ENCODE measurements around the gene GNAZ. TPM values are rescaled to one million over a fixed set of nuclear protein-coding genes. Genes with fewer than 3 reads are reported as not detected.
"Not testable (repeated sequence)": the region's sequence is repeated elsewhere in the genome, so short reads cannot be mapped to it uniquely, and the experiment has no call there.

The GNAZ gene
- total RNA-seq, 4 donors from 2014 or later: 0.64 to 9.9 (median 2.6) TPM

GRCh38 chr22:23130697-23131096 lies 60.4 kb downstream of the GNAZ start:
- no peaks in the 10 kb centered on the region for H3K9me3 ChIP-seq
- TF ChIP-seq POLR2A (IDR thresholded peaks at IDR 0.05) (no peak), CTCF (IDR thresholded peaks at IDR 0.05) (no peak)
- no peaks in the 10 kb centered on the region for H3K36me3 ChIP-seq
- WGBS, 2 donors: 60 to 67% methylated on average over 2 of the region's 3 CpGs
- H3K4me1 ChIP-seq: peaks cover 0 to 7% (median 0%) of the 10 kb centered on the region in 3 donors
- no peak for DNase-seq
- H3K4me3 ChIP-seq: no peak overlapping the region
- no peaks in the 10 kb centered on the region for H3K27me3 ChIP-seq
- H3K27ac ChIP-seq: no peak overlapping the region
- intact Hi-C loops (cut with DNase I): no loop called here

GRCh38 chr22:23131931-23132330 lies 61.6 kb downstream of the GNAZ start:
- TF ChIP-seq CTCF (IDR thresholded peaks at IDR 0.05): no peak
- no peak for TF ChIP-seq POLR2A (IDR thresholded peaks at IDR 0.05)
- DNase-seq: no peak
- intact Hi-C loops (cut with DNase I): no loop called here
- no peaks in the 10 kb centered on the region for H3K36me3 ChIP-seq
- 73 to 81% methylated on average over 4 to 5 of the region's 6 CpGs for WGBS, 2 donors
- no peaks in the 10 kb centered on the region for H3K9me3 ChIP-seq
- H3K27me3 ChIP-seq: no peaks in the 10 kb centered on the region
- H3K27ac ChIP-seq: no peak overlapping the region
- H3K4me3 ChIP-seq: no peak overlapping the region
- peaks cover 0 to 17% (median 4%) of the 10 kb centered on the region in 3 donors for H3K4me1 ChIP-seq

GRCh38 chr22:23132376-23133091 lies 62.2 kb downstream of the GNAZ start:
- TF ChIP-seq POLR2A (IDR thresholded peaks at IDR 0.05): no peak
- TF ChIP-seq CTCF (IDR thresholded peaks at IDR 0.05): no peak
- DNase-seq: no peak
- 85% methylated on average over 6 to 10 of the region's 10 CpGs for WGBS, 2 donors
- H3K4me3 ChIP-seq: no peak overlapping the region
- H3K36me3 ChIP-seq: no peaks in the 10 kb centered on the region
- H3K4me1 ChIP-seq: peaks cover 2 to 23% (median 10%) of the 10 kb centered on the region in 3 donors
- H3K9me3 ChIP-seq: no peaks in the 10 kb centered on the region
- intact Hi-C loops (cut with DNase I): no loop called here
- H3K27ac ChIP-seq: no peak overlapping the region
- H3K27me3 ChIP-seq: no peaks in the 10 kb centered on the region

GRCh38 chr22:23133922-23134321 lies 63.6 kb downstream of the GNAZ start:
- no peak overlapping the region for H3K27ac ChIP-seq
- H3K27me3 ChIP-seq: no peaks in the 10 kb centered on the region
- no peak overlapping the region for H3K4me3 ChIP-seq
- H3K36me3 ChIP-seq: no peaks in the 10 kb centered on the region
- H3K9me3 ChIP-seq: no peaks in the 10 kb centered on the region
- H3K4me1 ChIP-seq: peaks cover 8 to 30% (median 20%) of the 10 kb centered on the region in 3 donors
- WGBS, 2 donors: 67 to 89% methylated on average over 1 to 9 of the region's 10 CpGs
- no peak for DNase-seq
- intact Hi-C loops (cut with DNase I): no loop called here
- TF ChIP-seq CTCF (IDR thresholded peaks at IDR 0.05): no peak
- TF ChIP-seq POLR2A (IDR thresholded peaks at IDR 0.05): no peak

- intact Hi-C loops (cut with DNase I); H3K36me3 ChIP-seq; H3K9me3 ChIP-seq; H3K27me3 ChIP-seq; DNase-seq; H3K4me3 ChIP-seq: not testable (repeated sequence)
- Histone ChIP-seq H3K27ac (peak overlapping the region; percentile 49 to 78 (median 71)), H3K4me1 (peaks cover 15 to 57% (median 30%) of the 10 kb centered on the region in 3 donors)
- 80% methylated on average over 1 to 2 of the region's 4 CpGs for WGBS, 2 donors
These were observed 66.7 kb downstream of the GNAZ start for GRCh38 chr22:23136991-23137390.

Measured in esophagus squamous epithelium (tissue), 5 donors.